Measurements from ENCODE around the gene FBXO27. TPM values are rescaled to one million over a fixed set of nuclear protein-coding genes. Genes with fewer than 3 reads are reported as not detected.

Gene FBXO27
- total and polyA plus RNA-seq, 2 donors (not counting 1 experiment from before 2014, with no cell fraction given) = 0.83 to 3.6 TPM

GRCh38 chr19:39031368-39032062 lies 834 bp downstream of the FBXO27 start:
- DNase-seq (ENCODE audit: low read depth in 2 of 2) = peak; percentile 18 to 81
- no peaks in the 10 kb centered on the region for H3K36me3 ChIP-seq (ENCODE audit: control insufficient read depth, insufficient read depth, low read length)

GRCh38 chr19:39030854-39031367 lies 1.4 kb downstream of the FBXO27 start:
- no peak overlapping the region for H3K27ac ChIP-seq (ENCODE audit: insufficient read depth, low read length)
- H3K9ac ChIP-seq (ENCODE audit: insufficient read depth, low read length) = no peak overlapping the region
- no peaks in the 10 kb centered on the region for H4K20me1 ChIP-seq (ENCODE audit: control insufficient read depth, extremely low read depth, insufficient read depth, low read length)
- H3K27me3 ChIP-seq (ENCODE audit: control insufficient read depth, insufficient read depth, low read length) = no peaks in the 10 kb centered on the region
- H2AFZ ChIP-seq (ENCODE audit: low read length) = no peak overlapping the region
- TF ChIP-seq CTCF (conservative IDR thresholded peaks at IDR 0.05 in 1 of 2, IDR thresholded peaks at IDR 0.05 in 1 of 2; ENCODE audit: low read depth in 1 of 2, low read length in 2 of 2) (no peak), EZH2 (IDR thresholded peaks at IDR 0.05; ENCODE audit: low read length, missing control alignments) (no peak)
- peak overlapping the region in 2 of 4 experiments; percentile 56 to 62 for H3K4me3 ChIP-seq (replicated peaks in 1 of 4; ENCODE audit: control extremely low read depth in 1 of 4, insufficient read depth in 1 of 4, low read depth in 3 of 4, low read length in 4 of 4)
- no peaks in the 10 kb centered on the region for H3K36me3 ChIP-seq (ENCODE audit: control insufficient read depth, insufficient read depth, low read length)
- no peaks in the 10 kb centered on the region for H3K9me3 ChIP-seq (ENCODE audit: control insufficient read depth, insufficient read depth, low read depth, low read length)
- no peak for DNase-seq (ENCODE audit: low read depth in 2 of 2)
- H3K4me2 ChIP-seq (ENCODE audit: extremely low read depth, insufficient read depth, low read length) = peak overlapping the region; percentile 23
- H3K4me1 ChIP-seq (ENCODE audit: control insufficient read depth, extremely low read depth, insufficient read depth, low read length) = peaks cover 5% of the 10 kb centered on the region
- no peaks in the 10 kb centered on the region for H3K79me2 ChIP-seq (ENCODE audit: control insufficient read depth, insufficient read depth, low read length)

More at GRCh38 chr19:39031368-39032062, 834 bp downstream of the FBXO27 start:
- Histone ChIP-seq H3K27ac (ENCODE audit: insufficient read depth, low read length) (no peak overlapping the region), H3K79me2 (ENCODE audit: control insufficient read depth, insufficient read depth, low read length) (no peaks in the 10 kb centered on the region), H3K4me1 (ENCODE audit: control insufficient read depth, extremely low read depth, insufficient read depth, low read length) (peaks cover 5% of the 10 kb centered on the region), H3K4me2 (ENCODE audit: extremely low read depth, insufficient read depth, low read length) (peak overlapping the region; percentile 92), H3K4me3 (replicated peaks in 1 of 4; ENCODE audit: control extremely low read depth in 1 of 4, insufficient read depth in 1 of 4, low read depth in 3 of 4, low read length in 4 of 4) (peak overlapping the region; percentile 43 to 62 (median 58)), H4K20me1 (ENCODE audit: control insufficient read depth, extremely low read depth, insufficient read depth, low read length) (no peaks in the 10 kb centered on the region), H3K9ac (ENCODE audit: insufficient read depth, low read length) (no peak overlapping the region), H2AFZ (ENCODE audit: low read length) (peak overlapping the region; percentile 57), H3K9me3 (ENCODE audit: control insufficient read depth, insufficient read depth, low read depth, low read length) (no peaks in the 10 kb centered on the region), H3K27me3 (ENCODE audit: control insufficient read depth, insufficient read depth, low read length) (peaks cover under 1% of the 10 kb centered on the region)
- TF ChIP-seq EZH2 (IDR thresholded peaks at IDR 0.05; ENCODE audit: low read length, missing control alignments) (no peak), CTCF (conservative IDR thresholded peaks at IDR 0.05 in 1 of 2, IDR thresholded peaks at IDR 0.05 in 1 of 2; ENCODE audit: low read depth in 1 of 2, low read length in 2 of 2) (no peak)

DNA sequence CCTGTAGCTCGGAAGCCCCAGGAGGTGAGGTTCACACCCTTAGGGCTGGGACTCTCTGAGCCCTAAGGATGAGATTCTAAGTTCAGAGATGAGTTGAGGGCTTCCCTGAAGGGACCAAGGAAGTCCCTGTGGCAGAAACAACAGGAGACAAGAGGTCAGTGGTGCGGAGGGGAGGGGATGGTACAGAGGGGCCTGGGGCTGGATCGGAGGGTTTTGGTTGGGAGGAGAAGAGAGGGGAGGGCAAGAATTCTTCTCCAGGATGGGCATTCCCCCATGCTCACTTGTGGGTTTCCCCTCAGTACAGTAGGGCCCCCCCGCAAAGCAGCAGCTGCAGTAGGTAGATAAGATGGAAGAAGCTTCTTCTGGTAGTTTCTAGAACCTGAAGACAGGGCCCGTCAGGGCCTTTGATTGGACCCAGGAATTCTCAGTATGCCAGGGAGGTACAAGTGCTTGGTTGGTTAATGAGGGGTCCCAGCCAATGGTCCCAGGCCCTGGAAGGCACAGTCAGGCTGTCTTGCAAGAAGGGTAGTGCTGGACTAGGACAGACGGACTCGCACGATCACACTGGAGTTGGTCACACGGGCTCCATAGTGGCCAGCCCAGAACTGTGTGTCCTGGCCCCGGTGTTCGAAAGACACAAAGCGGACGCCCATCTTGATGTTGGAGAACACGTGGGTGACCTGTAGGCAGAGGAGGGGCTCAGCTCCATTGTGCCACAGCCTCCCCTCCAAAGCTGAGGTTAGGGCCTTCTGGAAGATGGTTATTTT lies 7.3 kb downstream of the FBXO27 start:
- DNase-seq (ENCODE audit: low read depth in 2 of 2) = no peak
- Histone ChIP-seq H3K36me3 (ENCODE audit: control insufficient read depth, insufficient read depth, low read length) (no peaks in the 10 kb centered on the region), H3K9ac (ENCODE audit: insufficient read depth, low read length) (no peak overlapping the region), H3K4me1 (ENCODE audit: control insufficient read depth, extremely low read depth, insufficient read depth, low read length) (no peaks in the 10 kb centered on the region), H3K27ac (ENCODE audit: insufficient read depth, low read length) (no peak overlapping the region), H2AFZ (ENCODE audit: low read length) (no peak overlapping the region), H3K79me2 (ENCODE audit: control insufficient read depth, insufficient read depth, low read length) (no peaks in the 10 kb centered on the region), H3K27me3 (ENCODE audit: control insufficient read depth, insufficient read depth, low read length) (no peaks in the 10 kb centered on the region), H4K20me1 (ENCODE audit: control insufficient read depth, extremely low read depth, insufficient read depth, low read length) (no peaks in the 10 kb centered on the region), H3K9me3 (ENCODE audit: control insufficient read depth, insufficient read depth, low read depth, low read length) (no peaks in the 10 kb centered on the region), H3K4me3 (replicated peaks in 1 of 4; ENCODE audit: control extremely low read depth in 1 of 4, insufficient read depth in 1 of 4, low read depth in 3 of 4, low read length in 4 of 4) (no peak overlapping the region), H3K4me2 (ENCODE audit: extremely low read depth, insufficient read depth, low read length) (no peak overlapping the region)
- TF ChIP-seq CTCF (conservative IDR thresholded peaks at IDR 0.05 in 1 of 2, IDR thresholded peaks at IDR 0.05 in 1 of 2; ENCODE audit: low read depth in 1 of 2, low read length in 2 of 2) (no peak), EZH2 (IDR thresholded peaks at IDR 0.05; ENCODE audit: low read length, missing control alignments) (no peak)
